CD4-positive, alpha-beta T cell treated with Interleukin-4 for 1 hour (primary cell): ENCODE measurements around the gene ZNF541.
"Not testable (repeated sequence)": the region's sequence is repeated elsewhere in the genome, so short reads cannot be mapped to it uniquely, and the experiment has no call there.

Experiments used
- DNase-seq, 2 donors: peaks; one replicate each; pipeline ENCODE4 v3.0.0-alpha.2; 2020 to 2022

The ZNF541 gene

GRCh38 chr19:47573071-47574026 is at the start of gene ZNF541:
Gene ZNF541, minus strand, starts transcription at chr19:47573148. Its CDS starts 17,292 bp downstream, at chr19:47555856.
- peak; percentile 89 to 91 for DNase-seq

- DNase-seq, result no peak
Measured at GRCh38 chr19:47619763-47620162, 46.8 kb upstream of the ZNF541 start.

- DNase-seq, result no peak
Measured at GRCh38 chr19:47618771-47619170, 45.8 kb upstream of the ZNF541 start.

DNA sequence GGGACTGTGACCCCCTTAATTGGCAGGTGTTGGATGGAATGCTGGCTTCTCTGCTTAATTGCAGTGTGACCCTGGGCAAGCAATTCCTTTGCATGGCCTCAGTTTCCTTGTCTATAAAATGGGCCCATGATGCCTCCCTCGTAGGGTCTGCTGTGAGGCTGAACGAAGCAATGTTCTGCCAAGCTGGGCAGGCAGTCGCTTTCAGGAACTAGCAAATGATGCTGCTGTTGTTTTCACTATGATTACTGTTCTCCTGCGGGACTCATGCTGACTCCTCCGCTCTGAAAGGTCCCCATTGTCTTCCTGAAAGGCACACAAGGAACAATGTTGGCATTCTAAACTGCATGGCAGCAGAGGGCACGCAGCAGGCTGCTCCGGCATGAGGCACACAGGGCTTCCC is 42.8 kb upstream of the ZNF541 start:
- DNase-seq, result no peak

DNA sequence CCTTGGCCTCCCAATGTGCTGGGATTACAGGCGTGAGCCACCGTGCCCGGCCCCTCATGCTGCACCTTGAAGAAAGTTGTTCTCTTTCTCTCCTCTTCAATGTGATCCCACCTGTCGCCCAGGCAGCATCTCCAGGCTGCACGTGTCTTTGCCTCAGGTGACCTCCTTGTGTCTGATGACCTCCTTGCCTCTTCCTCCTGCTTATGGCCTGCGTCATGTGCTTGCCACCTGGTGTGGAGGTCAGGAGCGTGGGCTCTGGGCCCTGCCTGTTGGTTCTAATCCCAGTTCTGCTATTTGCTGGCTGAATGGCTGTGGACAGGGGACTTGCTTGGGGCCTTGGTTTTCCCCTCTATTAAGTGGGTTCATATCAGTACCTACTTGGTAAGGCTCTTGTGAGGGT is 42.3 kb upstream of the ZNF541 start:
- no peak for DNase-seq

DNA sequence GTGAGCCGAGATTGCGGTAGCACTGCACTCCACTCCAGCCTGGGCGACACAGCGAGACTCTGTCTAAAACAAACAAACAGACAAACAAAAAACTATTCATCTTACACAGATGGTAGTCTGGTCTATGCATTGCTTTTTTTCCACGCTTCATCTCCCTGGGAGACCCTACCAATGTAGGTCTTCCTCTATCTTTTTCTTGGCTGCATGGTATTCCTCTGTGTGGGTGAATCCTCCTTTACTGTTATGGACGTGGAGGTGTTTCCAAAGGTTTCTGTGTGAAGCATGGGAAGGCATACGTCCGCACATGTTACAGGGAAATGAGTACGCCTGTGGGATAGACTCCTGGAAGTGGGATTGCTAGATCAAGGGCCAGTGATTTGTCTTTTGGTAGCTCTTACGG is 41.6 kb upstream of the ZNF541 start:
- no peak for DNase-seq

- no peak for DNase-seq
Measured at GRCh38 chr19:47614021-47614295, 41.0 kb upstream of the ZNF541 start.

- no peak for DNase-seq
Measured at GRCh38 chr19:47613165-47614020, 40.4 kb upstream of the ZNF541 start.

DNA sequence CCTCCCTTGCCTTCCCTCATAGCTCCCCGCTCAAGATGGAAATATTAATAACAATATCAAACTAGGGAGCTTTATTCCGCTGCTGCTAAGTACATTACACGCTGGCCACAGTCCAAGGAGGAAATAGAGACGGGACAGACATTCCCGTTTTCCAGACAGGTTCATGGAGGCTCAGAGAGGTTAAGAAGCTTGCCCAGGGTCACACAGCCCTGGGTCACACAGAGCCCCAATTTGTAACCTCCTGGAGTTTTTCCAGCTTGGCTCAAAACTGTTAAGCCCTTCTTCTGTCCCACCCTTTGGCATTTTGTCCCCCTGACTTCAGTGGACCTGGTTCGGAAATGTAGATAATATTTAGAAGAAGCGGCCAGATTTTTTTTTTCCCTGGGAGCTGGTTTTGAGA is 38.0 kb upstream of the ZNF541 start:
- no peak for DNase-seq

- DNase-seq, result peak; percentile 40 to 57
Measured at GRCh38 chr19:47609906-47610894, 37.3 kb upstream of the ZNF541 start.

GRCh38 chr19:47608969-47609905 is 36.3 kb upstream of the ZNF541 start, which contains the start of gene BICRA:
Gene BICRA, plus strand, starts transcription at chr19:47609134. Its CDS starts 64,441 bp downstream, at chr19:47673575.
- peak; percentile 84 for DNase-seq

- DNase-seq, result peak; percentile 95 to 96
Measured at GRCh38 chr19:47608074-47608918, 35.3 kb upstream of the ZNF541 start.

DNA sequence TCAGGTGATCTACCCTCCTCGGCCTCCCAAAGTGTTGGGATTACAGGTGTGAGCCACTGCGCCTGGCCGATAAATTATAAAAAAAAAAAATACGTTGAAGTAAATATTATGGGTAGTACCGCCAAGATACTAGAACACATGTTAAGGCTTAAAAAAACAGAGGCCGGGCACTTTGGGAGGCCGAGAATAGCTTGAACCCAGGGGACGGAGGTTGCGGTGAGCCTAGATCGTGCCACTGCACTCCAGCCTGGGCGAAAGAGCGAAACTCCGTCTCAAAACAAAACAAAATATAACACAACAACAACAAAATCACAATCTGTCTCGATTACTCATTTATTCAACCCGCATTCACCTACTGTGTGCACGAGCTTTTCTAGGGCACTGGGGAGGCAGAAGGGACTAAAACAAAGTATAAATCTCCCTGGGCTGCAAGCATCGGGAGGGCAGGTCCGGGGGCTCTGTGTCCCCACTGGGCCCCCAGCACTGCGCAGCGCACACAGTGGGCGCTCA is 34.7 kb upstream of the ZNF541 start:
- DNase-seq, result no peak

GRCh38 chr19:47603706-47604565 is 31.0 kb upstream of the ZNF541 start:
- DNase-seq, result no peak

GRCh38 chr19:47601180-47601904 is 28.4 kb upstream of the ZNF541 start:
- no peak for DNase-seq

- peak; percentile 99 to 100 for DNase-seq
Measured at GRCh38 chr19:47600246-47601179, 27.6 kb upstream of the ZNF541 start.

DNA sequence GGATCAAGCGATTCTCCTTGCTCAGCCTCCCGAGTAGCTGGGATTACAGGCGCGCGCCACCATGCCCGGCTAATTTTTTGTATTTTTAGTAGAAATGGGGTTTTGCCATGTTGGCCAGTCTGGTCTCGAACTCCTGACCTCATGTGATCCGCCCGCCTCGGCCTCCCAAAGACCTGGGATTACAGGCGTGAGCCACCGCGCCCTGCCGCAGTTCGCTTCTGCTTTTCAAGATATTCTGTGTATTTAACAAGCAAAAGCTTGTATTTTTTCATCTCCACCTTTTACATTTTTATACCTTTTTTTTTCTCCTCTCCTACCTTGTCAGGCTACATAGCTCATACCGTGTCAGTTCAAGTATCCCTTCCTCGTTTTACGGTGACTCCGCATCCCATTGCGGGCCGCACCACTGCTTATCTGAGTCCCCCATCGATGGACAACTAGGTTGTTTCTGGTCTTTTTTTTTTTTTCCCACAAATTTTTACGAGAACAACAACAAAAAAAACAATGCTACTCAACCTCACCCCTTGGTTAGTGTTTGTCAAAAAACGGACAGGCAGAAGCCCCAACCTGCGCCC is 26.8 kb upstream of the ZNF541 start:
- not testable (repeated sequence) for DNase-seq
